Dermis lymphatic vessel endothelial cell (primary cell): ENCODE results near the gene LIN7C. TPM values are rescaled to one million over a fixed set of nuclear protein-coding genes. Genes with fewer than 3 reads are reported as not detected.

Experiments used
- total RNA-seq: library from RNA; depleted of rRNA; stranded (reverse); fragments of >200 nt; gene quantifications from 2 replicates; pipeline ENCODE4 v1.2.1, GENCODE V29; 2014

Gene LIN7C, protein sequence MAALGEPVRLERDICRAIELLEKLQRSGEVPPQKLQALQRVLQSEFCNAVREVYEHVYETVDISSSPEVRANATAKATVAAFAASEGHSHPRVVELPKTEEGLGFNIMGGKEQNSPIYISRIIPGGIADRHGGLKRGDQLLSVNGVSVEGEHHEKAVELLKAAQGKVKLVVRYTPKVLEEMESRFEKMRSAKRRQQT
- total RNA-seq = 40.7 and 51.3 TPM in 2 replicates

DNA sequence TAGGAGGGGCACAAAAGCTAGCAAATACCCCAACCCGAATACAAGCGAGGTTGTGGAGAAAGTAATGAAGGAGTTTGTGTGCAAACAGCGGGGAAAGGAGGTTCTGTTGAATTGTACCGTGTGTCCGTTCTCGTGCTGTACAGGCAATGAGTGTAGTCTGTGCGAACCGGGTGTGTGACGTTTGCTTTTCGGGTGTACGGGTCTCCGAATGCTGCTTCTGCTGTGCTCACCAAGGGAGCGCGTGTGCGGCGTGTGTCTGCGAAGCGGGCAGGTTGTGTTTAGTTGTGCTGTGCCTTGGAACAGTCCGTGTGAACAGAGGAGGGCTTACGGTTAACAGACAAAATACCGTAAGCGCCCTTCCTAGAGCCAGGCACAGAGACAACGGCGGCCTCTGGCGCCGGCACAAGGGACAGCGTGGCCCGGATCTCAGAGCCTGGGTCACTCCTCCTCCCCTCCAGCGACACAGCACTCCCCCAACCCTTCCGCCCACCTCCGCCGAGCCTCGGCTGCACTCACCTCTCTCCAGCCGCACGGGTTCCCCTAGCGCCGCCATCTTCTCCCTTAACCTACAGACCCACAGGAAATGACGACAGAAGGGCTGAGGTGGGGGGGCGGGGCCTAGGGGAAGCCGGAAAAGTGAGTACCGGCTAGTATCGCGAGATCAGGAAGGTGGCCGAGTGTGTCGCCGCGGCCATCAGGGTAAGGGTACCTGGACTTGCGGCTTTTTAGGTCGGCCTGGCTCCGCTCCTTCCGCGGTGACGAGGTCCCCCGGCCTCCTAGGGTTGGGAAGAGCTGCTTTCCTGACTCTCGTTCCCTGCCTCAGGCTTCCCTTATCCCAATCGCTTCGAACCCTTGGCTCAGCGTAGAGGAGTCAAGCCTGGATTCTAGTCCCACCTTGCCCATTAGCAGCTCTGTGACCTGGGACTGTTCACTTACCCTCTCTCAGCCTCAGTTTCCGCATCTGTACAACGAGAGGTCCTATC, at the start of gene LIN7C:
Gene LIN7C, minus strand, starts transcription at position 570 of the 983 bp plus-strand sequence. Its CDS starts 17 bp downstream, at position 553.

DNA sequence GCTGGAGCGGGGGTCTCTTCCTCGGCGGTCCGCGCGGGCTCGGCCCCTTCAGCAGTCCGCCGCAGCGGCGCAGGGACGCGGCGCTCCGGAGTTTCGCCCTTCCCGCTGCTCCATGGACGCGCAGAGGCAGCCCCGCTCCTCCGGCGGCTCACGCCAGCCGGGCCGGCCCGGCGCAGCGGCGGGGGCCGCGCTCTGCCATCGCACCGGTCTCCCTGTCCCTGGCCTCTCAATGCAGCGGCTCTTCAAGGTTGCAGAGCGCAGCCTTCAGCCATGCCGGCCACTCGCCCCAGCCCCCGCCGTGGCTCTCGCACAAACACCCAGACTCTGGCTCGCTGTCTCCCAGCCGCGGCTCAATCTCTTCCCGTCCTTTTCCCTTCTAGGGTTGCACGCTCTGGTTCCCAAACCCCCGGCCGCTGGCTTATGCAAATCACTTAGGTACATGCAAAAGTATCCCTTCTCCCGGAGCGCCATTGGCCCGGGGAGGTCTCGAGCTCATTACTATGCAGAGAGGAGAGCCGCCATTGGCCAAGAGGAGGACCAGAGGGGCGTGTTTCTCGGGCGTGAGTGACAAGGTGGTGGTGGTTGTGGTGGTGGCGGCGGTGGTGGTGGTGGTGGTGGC, 34.1 kb downstream of the LIN7C start, which contains the start of gene LGR4:
Gene LGR4, minus strand, starts transcription at position 393 of the 619 bp plus-strand sequence. CDS start 488 bp downstream, outside the sequence.

Other genes with a start within 250 kb of the LIN7C start
- gene CCDC34, start 143.6 kb downstream of the LIN7C start, total RNA-seq = 1.5 and 2.4 TPM in 2 replicates
- 1.3 and 2.2 TPM in 2 replicates for gene LGR4, start 34.0 kb downstream of the LIN7C start, total RNA-seq
- gene BDNF, start 193.7 kb upstream of the LIN7C start, total RNA-seq = under 0.01 and 0.33 TPM in 2 replicates